Measurements from ENCODE around the gene ZSCAN1. TPM values are rescaled to one million over a fixed set of nuclear protein-coding genes. Genes with fewer than 3 reads are reported as not detected.

Gene ZSCAN1
- total RNA-seq, 2 donors from 2014 or later: not detected

DNA sequence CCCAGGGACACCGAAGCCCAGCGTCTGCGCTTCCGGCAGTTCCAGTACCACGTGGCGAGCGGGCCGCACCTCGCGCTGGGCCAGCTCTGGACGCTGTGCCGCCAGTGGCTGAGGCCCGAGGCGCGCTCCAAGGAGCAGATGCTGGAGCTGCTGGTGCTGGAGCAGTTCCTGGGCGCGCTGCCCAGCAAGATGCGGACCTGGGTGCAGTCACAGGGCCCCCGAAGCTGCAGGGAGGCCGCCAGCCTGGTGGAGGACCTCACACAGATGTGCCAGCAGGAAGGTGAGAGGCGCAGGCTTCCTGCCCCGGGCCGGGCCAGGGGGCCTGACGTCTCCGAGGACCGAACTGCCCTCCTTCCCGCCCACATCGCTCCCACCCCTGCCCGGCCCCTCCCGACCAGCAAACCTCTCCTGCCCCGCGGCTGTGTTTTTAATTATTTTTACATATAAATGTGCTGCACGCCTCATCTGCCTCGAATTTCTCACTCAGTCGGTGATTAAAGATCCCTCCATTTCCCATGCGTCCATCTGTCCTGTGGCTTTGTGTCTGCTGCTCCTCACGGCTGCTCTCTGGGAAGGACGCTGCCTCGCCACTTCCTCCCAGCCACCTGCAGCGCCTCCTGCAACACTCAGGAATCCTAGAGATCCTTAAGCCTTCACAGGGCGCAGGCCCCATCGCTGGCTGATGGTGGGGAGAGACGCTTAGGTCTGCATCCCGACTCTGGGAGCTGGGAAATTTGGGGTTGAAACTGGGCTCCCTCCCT is 4.3 kb downstream of the ZSCAN1 start:
- no peak for DNase-seq
- no peak for ATAC-seq
- intact Hi-C loops (cut with DNase I, micrococcal nuclease): no loop called here

- intact Hi-C loops (cut with DNase I, micrococcal nuclease): no loop called here
- DNase-seq (no peak), ATAC-seq (no peak)
These were observed 4.9 kb downstream of the ZSCAN1 start for GRCh38 chr19:58038688-58039204.

GRCh38 chr19:58040751-58041525 is 7.1 kb downstream of the ZSCAN1 start:
- ATAC-seq (no peak), DNase-seq (no peak)
- intact Hi-C loops (cut with DNase I, micrococcal nuclease): no loop called here

- intact Hi-C loops (cut with DNase I, micrococcal nuclease): no loop called here
- ATAC-seq: no peak
- DNase-seq: no peak
These were observed 8.9 kb downstream of the ZSCAN1 start for GRCh38 chr19:58042495-58043340.

DNA sequence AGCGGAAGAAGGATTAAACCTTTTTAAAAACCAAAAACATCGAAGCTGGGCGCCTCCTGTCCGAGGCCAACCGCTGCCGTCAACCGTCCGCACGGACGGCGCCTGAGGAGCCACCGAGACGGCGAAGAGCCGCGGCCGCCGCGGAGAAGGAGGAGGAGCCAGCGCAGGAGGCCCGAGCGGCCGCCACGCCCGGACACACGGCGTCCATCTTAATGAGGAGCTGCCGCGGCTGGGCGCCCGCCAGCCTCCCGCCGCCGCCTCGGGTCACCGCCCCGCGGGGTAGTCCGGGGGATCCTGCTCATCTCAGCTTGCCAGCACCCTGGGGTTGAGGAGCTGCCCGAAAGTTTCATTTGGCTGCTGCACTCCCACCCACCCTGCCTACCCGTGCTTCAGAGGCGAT is 10.6 kb downstream of the ZSCAN1 start:
- intact Hi-C loops (cut with DNase I, micrococcal nuclease): no loop called here
- DNase-seq (no peak), ATAC-seq (no peak)

DNA sequence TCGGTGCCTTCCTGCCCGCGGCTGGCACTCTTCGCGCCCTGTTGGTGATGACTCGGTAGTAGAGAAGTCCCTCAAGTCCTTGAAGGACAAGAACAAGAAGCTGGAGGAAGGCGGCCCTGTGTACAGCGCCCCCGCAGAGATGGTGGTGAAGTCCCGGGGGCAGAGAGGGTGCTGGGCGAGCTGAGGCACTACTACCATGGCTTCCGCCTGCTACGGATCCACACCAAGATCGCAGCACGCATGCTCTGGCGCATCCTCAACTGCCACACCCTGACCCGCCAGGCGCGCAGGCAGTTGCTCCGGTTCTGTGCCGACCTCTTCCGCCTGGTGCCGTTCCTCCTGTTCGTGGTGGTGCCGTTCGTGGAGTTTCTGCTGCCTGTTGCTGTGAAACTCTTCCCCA is 11.1 kb downstream of the ZSCAN1 start:
- intact Hi-C loops (cut with DNase I, micrococcal nuclease): no loop called here
- DNase-seq (no peak), ATAC-seq (no peak)

- ATAC-seq (no peak), DNase-seq (no peak)
- intact Hi-C loops (cut with DNase I, micrococcal nuclease): no loop called here
These were observed 11.7 kb downstream of the ZSCAN1 start for GRCh38 chr19:58045411-58046050.

GRCh38 chr19:58046856-58047255 is 13.0 kb downstream of the ZSCAN1 start:
- intact Hi-C loops (cut with DNase I, micrococcal nuclease): no loop called here
- DNase-seq: no peak
- ATAC-seq: no peak

GRCh38 chr19:58047672-58048071 is 13.8 kb downstream of the ZSCAN1 start:
- DNase-seq (no peak), ATAC-seq (no peak)
- intact Hi-C loops (cut with DNase I, micrococcal nuclease): no loop called here

GRCh38 chr19:58052256-58052655 is 18.4 kb downstream of the ZSCAN1 start:
- ATAC-seq (no peak), DNase-seq (no peak)
- intact Hi-C loops (cut with DNase I, micrococcal nuclease): no loop called here

DNA sequence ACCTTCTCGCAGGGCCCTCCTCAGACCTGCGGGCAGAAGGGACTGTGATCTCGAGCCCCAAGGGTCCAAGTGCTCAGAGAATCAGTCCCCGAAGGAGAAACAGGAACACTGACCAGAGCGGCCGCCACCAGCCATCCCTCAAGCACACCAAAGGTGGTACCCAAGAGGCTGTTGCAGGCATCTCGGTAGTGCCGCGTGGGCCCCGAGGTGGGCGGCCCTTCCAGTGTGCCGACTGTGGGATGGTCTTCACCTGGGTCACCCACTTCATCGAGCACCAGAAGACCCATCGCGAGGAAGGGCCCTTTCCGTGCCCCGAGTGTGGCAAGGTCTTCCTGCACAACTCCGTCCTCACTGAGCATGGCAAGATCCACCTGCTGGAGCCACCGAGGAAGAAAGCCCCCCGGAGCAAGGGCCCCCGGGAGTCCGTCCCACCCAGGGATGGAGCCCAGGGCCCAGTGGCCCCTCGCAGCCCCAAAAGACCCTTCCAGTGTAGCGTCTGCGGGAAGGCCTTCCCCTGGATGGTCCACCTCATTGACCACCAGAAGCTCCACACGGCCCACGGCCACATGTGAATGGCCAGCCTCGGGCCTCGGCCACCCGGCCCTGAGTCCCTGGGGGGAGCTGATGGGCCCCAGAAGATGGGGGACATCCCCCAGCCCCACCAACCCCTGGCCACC is 19.8 kb downstream of the ZSCAN1 start:
- no peak for ATAC-seq
- no peak for DNase-seq
- intact Hi-C loops (cut with DNase I, micrococcal nuclease): no loop called here

DNA sequence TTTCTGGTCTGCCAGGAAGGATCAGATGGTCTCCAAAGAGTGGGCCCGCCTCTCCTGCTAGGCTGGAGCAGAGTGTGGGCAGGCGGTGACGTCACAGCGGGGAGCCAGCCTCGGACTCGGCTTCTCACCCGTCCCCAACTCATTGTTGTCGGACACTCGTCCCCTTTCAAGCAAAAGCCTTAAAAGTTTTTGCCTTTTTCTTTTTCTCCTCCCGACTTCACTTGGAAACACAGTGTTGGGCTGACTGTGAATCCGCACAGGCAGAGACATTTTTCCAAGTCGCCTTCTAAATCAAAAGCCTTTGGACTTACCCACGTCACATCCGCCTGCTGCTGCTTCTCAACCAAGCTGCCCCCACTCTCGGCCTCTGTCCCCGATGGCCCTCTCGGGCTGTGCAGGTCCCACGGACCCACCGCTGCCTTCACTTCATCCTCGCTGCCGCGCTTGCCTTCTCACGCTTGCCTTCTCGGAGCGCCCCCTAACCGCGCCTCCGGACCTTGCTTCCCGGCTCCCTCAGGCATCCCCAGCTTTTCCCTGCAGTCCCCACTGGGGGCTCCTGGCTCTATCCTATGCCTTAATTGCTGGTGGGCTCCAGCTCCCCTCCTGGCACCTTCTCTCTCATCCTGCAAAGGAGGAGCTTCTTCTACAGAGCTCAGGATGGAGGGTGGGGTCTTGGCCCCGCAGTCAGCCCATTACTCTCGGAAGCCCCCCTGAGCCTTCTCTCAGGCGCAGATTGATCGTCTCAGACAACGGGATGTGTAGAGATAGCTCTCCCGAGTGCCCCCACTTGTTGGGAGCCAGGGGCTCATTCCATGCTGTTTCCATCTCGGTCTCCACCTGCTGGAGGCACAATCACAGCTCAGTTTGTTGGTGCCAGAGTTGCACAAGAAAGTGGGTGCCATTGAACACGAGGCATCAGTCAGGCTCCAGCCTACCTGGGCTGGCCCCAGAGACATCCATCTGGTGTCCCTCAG is 21.4 kb downstream of the ZSCAN1 start:
- DNase-seq (no peak), ATAC-seq (no peak)
- intact Hi-C loops (cut with DNase I, micrococcal nuclease): no loop called here

DNA sequence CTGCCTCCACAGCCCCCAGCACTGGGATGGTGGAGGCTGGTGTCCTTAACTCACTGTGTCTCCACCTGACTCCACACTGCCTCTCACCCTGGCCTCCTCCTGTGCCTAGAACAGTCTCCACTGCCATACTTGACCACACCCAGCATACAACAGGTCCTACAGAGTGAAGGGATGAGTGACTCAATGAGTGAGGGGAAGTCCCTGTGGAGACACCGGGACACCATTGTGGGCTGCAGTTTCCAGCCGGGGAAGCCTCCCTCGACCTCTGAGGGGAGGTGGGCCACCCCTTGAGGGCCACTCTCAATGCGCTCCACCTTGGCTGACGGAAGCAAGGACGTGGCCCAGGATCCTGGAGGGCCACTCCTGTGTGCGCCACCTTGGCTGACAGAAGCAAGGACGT is 22.4 kb downstream of the ZSCAN1 start:
- no peak for DNase-seq
- no peak for ATAC-seq
- intact Hi-C loops (cut with DNase I, micrococcal nuclease): no loop called here

DNA sequence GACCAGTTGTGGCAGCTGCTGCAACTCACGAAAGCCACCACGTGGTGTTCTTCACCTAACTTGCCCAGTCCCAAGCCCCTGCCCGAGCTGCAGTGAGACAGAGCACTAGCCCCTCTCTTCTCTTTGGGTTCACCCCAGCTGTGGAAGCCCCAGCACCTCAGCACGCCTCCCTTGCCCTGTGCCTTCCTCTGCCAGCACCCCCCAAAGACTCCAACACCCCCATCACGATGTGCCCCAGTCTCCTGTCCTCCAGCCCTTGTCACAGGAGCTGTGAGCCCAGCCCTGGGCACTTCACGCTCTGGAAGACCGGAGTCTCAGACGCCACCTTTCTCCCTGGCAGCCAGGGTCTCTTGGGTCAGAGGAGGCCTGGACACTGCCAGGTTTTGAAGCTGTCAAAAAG is 23.0 kb downstream of the ZSCAN1 start:
- no peak for ATAC-seq
- DNase-seq: no peak
- intact Hi-C loops (cut with DNase I, micrococcal nuclease): no loop called here

- intact Hi-C loops (cut with DNase I, micrococcal nuclease): no loop called here
- DNase-seq (no peak), ATAC-seq (no peak)
These were observed 24.6 kb downstream of the ZSCAN1 start for GRCh38 chr19:58058467-58058866.

GRCh38 chr19:58059003-58059670 is 25.3 kb downstream of the ZSCAN1 start, which contains the start of gene ZNF135:
TSS of gene ZNF135 (plus strand) at chr19:58059282. CDS start at chr19:58060003, 721 bp downstream.
- peak; percentile 82 to 85 for DNase-seq
- intact Hi-C loops (cut with DNase I, micrococcal nuclease): no loop called here
- peak; percentile 98 for ATAC-seq

GRCh38 chr19:58059671-58060078 is 25.9 kb downstream of the ZSCAN1 start:
- intact Hi-C loops (cut with DNase I, micrococcal nuclease): no loop called here
- no peak for DNase-seq

More at GRCh38 chr19:58059671-58060078, 25.9 kb downstream of the ZSCAN1 start:
- no peak for ATAC-seq

Data from left colon (tissue), 2 donors.